Activated B cell treated with CpG ODN at 0.5 μM for 24 hours (primary cell): ENCODE measurements around the gene SFXN2. TPM values are rescaled to one million over a fixed set of nuclear protein-coding genes. Genes with fewer than 3 reads are reported as not detected.

Experiments used
- ATAC-seq: fragments of 200-7000 bp; cut with Tn5 transposase; one replicate; pipeline ENCODE4 v1.10.0; 2021; ENCODE audit warnings: low read depth, mild to moderate bottlenecking, moderate library complexity
- CTCF ChIA-PET: fragments of 350-600 bp; sonication (Branson Sonifier 250); formaldehyde crosslinking; loops from one replicate; lab custom pipeline; 2021; ENCODE audit warnings: antibody characterized with exemption; lab: Charles Lee
- POLR2A ChIA-PET: fragments of 350-600 bp; sonication (Branson Sonifier 250); formaldehyde crosslinking; loops from one replicate; lab custom pipeline; 2021; ENCODE audit warnings: antibody characterized with exemption; lab: Charles Lee
- DNase-seq: peaks from one replicate; pipeline ENCODE4 v3.0.0; 2022
- H3K27ac Mint-ChIP-seq: one replicate; pipeline ENCODE4 v1.8.0; 2020; ENCODE audit warnings: mixed read lengths
- H3K27me3 Mint-ChIP-seq: one replicate; pipeline ENCODE4 v1.8.0; 2021; ENCODE audit warnings: mixed read lengths
- H3K36me3 Mint-ChIP-seq: one replicate; pipeline ENCODE4 v1.8.0; 2021; ENCODE audit warnings: low read depth, mixed read lengths
- H3K4me1 Mint-ChIP-seq: one replicate; pipeline ENCODE4 v1.8.0; 2021; ENCODE audit warnings: mixed read lengths
- H3K4me3 Mint-ChIP-seq: one replicate; pipeline ENCODE4 v1.8.0; 2020; ENCODE audit warnings: mild to moderate bottlenecking, mixed read lengths
- H3K9me3 Mint-ChIP-seq: one replicate; pipeline ENCODE4 v1.8.0; 2020; ENCODE audit warnings: mixed read lengths
- intact Hi-C: fragments of 100-400 bp; cut with micrococcal nuclease; formaldehyde crosslinking; loops from one replicate; pipeline ENCODE4 v1.15.1; 2024
- total RNA-seq: library from RNA; stranded (reverse); gene quantifications from 2 replicates; pipeline ENCODE4 v1.2.3, GENCODE V29; 2022
- TF ChIP-seq, protein P1 (sequence below): fragments of 200-600 bp; IDR thresholded peaks from one replicate; pipeline ENCODE4 v1.8.0; 2022; ENCODE audit warnings: antibody characterized with exemption, mild to moderate bottlenecking

SFXN2 gene
- total RNA-seq, 1 donor from 2014 or later: 28.9 TPM

DNA sequence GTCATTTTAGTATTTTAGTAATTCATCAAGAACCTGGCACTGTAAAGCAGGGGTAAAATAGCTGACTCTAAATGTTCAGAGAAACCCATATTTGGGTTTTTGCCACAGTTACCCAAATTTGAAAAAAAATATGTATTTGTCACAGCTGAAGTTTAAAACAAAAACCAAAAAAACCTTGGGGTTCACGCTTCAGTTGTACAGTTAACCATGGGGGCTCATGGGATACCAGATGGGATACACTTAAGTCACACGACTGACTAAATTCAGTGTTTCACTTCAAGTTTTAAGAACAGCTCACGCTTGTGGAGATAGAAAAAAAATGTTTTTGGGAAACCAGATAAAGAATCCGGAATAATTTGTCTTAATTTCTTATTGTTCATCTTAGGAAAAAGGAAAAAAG lies 2.3 kb upstream of the SFXN2 start:
- DNase-seq: no peak
- POLR2A ChIA-PET: interaction anchor here (0.8 to 5.9 kb wide), 6 partner anchors 11 to 71 kb away, joined by 4 to 137 read pairs (median 8); partner anchors contain the start of genes TRIM8 and WBP1L
- Mint-ChIP-seq H3K4me3 (peak overlapping the region; percentile 73), H3K4me1 (peaks cover 44% of the 10 kb centered on the region), H3K36me3 (peaks cover 9% of the 10 kb centered on the region), H3K27me3 (no peaks in the 10 kb centered on the region), H3K27ac (peak overlapping the region; percentile 92), H3K9me3 (no peaks in the 10 kb centered on the region)
- intact Hi-C loops: loop anchor here (5.0 kb wide), 3 partner anchors 35 to 480 kb away; partner anchors contain the start of genes CNNM2 and NT5C2
- CTCF ChIA-PET: interaction anchor here (1.1 to 2.3 kb wide), 2 partner anchors 67 to 597 kb away, joined by 3 to 8 read pairs; no protein-coding TSS in a partner anchor
- no peak for ATAC-seq
- TF ChIP-seq, protein P1, sequence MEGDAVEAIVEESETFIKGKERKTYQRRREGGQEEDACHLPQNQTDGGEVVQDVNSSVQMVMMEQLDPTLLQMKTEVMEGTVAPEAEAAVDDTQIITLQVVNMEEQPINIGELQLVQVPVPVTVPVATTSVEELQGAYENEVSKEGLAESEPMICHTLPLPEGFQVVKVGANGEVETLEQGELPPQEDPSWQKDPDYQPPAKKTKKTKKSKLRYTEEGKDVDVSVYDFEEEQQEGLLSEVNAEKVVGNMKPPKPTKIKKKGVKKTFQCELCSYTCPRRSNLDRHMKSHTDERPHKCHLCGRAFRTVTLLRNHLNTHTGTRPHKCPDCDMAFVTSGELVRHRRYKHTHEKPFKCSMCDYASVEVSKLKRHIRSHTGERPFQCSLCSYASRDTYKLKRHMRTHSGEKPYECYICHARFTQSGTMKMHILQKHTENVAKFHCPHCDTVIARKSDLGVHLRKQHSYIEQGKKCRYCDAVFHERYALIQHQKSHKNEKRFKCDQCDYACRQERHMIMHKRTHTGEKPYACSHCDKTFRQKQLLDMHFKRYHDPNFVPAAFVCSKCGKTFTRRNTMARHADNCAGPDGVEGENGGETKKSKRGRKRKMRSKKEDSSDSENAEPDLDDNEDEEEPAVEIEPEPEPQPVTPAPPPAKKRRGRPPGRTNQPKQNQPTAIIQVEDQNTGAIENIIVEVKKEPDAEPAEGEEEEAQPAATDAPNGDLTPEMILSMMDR: no peak

DNA sequence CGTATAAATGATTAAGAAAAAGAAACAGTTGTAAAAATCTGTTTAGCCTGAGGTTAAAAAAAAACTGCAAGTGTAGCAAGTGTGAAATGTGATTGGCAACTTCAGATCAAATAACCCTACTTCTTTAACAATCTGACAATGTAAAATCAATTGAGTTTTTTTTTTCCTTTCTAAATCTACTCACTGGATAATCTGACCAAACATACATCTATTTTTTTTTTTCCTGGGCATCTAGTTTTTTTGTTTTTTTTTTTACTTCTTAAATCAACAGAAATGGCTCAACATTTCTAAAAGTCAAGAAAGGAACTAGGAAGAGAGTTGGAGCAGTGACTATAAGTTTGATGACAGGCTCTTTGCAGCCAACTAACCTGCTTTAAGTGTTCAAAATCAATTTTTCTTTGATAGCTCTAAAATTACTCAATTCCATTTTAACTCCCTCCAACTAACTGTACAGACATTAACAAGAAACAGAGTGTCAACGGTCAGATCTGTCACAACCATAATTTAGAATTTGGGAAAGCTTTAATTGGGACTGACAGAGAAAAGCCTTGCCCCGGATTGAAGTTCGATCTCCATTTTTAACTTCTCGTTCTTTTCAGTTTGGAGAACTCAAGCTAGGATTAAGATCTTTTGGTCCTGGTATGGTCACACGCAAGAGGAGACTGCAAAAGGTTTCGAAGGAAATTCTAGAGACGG lies 1.4 kb upstream of the SFXN2 start:
- H3K27ac Mint-ChIP-seq: peak overlapping the region; percentile 92
- H3K9me3 Mint-ChIP-seq: no peaks in the 10 kb centered on the region
- H3K27me3 Mint-ChIP-seq: no peaks in the 10 kb centered on the region
- intact Hi-C loops: loop anchor here (1.0 to 5.0 kb wide), 4 partner anchors 36 to 479 kb away; partner anchors contain the start of genes CNNM2, NFKB2 and NT5C2
- TF ChIP-seq, protein P1: no peak
- ChIA-PET POLR2A (interaction anchor here (0.7 to 5.9 kb wide), 10 partner anchors 31 to 471 kb away, joined by 4 to 137 read pairs (median 13); partner anchors contain the start of genes NFKB2, PITX3, TRIM8 and WBP1L), CTCF (interaction anchor here (0.9 to 2.7 kb wide), 8 partner anchors 11 to 129 kb away, joined by 3 to 8 read pairs (median 4); partner anchors contain the start of gene WBP1L)
- no peak for ATAC-seq
- DNase-seq: no peak
- H3K4me1 Mint-ChIP-seq: peaks cover 44% of the 10 kb centered on the region
- peaks cover 18% of the 10 kb centered on the region for H3K36me3 Mint-ChIP-seq
- peak overlapping the region; percentile 95 for H3K4me3 Mint-ChIP-seq

DNA sequence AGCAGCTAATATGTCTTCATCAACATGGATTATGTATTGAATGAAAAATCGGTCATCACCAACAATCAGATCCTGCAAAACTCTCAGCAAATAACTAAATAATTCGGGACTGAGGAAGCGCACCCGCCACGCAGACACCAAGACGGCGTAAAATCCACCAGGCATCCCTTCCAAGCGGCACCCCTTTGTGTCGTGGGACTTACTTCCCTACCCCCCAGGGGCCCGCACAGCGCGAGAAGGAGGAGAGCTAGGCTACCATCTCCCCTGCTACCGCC lies 960 bp upstream of the SFXN2 start:
- DNase-seq: no peak

DNA sequence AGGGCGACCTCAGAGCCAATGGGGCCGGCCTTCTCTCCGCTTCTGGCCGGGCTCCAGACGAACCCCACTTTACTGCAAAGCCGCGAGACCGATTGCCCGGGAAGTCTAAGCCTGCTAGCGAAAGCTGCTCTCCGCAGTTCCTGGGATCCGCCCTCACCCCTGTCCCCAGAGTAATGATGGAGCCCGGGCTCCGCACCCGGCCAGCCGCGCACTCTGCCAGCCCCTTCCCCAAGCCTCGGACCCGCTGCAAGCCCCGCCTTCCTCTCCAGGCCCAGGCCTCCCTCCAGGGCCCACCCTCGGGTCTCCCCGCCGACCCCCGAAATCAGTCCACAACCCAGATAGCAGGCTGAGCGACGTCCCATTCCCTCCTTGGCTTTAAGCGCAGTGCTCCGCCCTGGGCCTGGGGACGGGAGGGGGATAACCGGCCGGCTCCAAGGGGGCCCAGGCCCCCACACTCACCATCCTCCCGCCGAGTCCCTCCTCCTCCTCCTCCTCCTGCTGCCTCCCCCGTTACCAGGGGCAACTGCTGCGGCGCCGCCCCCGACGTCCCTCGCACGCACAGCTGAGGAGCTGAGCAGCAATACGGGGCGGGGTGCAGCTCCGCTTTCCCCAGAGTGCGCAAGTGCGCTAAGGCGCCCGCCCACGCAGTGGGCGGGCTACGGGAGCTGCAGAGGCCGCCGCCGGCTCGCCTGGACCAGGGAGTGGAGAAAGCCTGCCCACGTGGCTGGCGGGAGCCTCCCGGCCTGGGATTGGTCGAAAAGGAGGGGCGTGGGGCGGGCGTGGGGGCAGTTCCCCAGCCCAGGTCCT lies 419 bp upstream of the SFXN2 start, which contains the start of gene ARL3:
Gene ARL3, minus strand, starts transcription at position 584 of the 807 bp plus-strand sequence. Its CDS starts 122 bp downstream, at position 462.
- peak within 1 kb of the TSS; percentile 92 for H3K27ac Mint-ChIP-seq
- DNase-seq (peak; percentile 89), ATAC-seq (peak; percentile 85)
- no peaks in the 10 kb centered on the region for H3K27me3 Mint-ChIP-seq
- POLR2A ChIA-PET: interaction anchor here (0.6 to 5.9 kb wide), 15 partner anchors 30 to 1807 kb away, joined by 3 to 137 read pairs (median 7); partner anchors contain the start of genes CNNM2, NFKB2, NT5C2 and OGA
- CTCF ChIA-PET: interaction anchor here (0.7 to 2.7 kb wide), 11 partner anchors 29 to 210 kb away, joined by 3 to 8 read pairs (median 4); partner anchors contain the start of genes SUFU, TRIM8 and WBP1L
- H3K4me3 Mint-ChIP-seq: peak within 1 kb of the TSS; percentile 95
- TF ChIP-seq, protein P1: no peak
- H3K9me3 Mint-ChIP-seq: no peaks in the 10 kb centered on the region
- H3K36me3 Mint-ChIP-seq: peaks cover 21% of the 10 kb centered on the region
- H3K4me1 Mint-ChIP-seq: peaks cover 44% of the 10 kb centered on the region
- intact Hi-C loops: loop anchor here (1.0 to 5.0 kb wide), 10 partner anchors 29 to 653 kb away; partner anchors contain the start of genes ACTR1A, BORCS7, CNNM2 and NFKB2

More for the DNA sequence above, 960 bp upstream of the SFXN2 start:
- intact Hi-C loops: loop anchor here (1.0 to 5.0 kb wide), 4 partner anchors 36 to 479 kb away; partner anchors contain the start of genes CNNM2, NFKB2 and NT5C2
- Mint-ChIP-seq H3K9me3 (no peaks in the 10 kb centered on the region), H3K27me3 (no peaks in the 10 kb centered on the region), H3K4me1 (peaks cover 44% of the 10 kb centered on the region), H3K27ac (peak overlapping the region; percentile 92), H3K4me3 (peak overlapping the region; percentile 95), H3K36me3 (peaks cover 21% of the 10 kb centered on the region)
- CTCF ChIA-PET: interaction anchor here (0.9 to 2.7 kb wide), 8 partner anchors 12 to 129 kb away, joined by 3 to 8 read pairs (median 4); partner anchors contain the start of gene WBP1L
- peak; percentile 43 for ATAC-seq
- TF ChIP-seq, protein P1: no peak
- POLR2A ChIA-PET: interaction anchor here (0.7 to 5.9 kb wide), 11 partner anchors 31 to 895 kb away, joined by 3 to 137 read pairs (median 11); partner anchors contain the start of genes CNNM2, NFKB2, OGA and PITX3
